ENCODE measurements around the gene TARS2. TPM values are rescaled to one million over a fixed set of nuclear protein-coding genes. Genes with fewer than 3 reads are reported as not detected.
A peak's percentile ranks its signal among the peaks of the same experiment; 100 is the strongest.

TARS2 gene
- total and polyA plus RNA-seq, 10 of the 15 experiments (the other 5 are each of a cell fraction or from before 2014, with no cell fraction given), result 11.0 to 51.8 (median 45.2) TPM

DNA sequence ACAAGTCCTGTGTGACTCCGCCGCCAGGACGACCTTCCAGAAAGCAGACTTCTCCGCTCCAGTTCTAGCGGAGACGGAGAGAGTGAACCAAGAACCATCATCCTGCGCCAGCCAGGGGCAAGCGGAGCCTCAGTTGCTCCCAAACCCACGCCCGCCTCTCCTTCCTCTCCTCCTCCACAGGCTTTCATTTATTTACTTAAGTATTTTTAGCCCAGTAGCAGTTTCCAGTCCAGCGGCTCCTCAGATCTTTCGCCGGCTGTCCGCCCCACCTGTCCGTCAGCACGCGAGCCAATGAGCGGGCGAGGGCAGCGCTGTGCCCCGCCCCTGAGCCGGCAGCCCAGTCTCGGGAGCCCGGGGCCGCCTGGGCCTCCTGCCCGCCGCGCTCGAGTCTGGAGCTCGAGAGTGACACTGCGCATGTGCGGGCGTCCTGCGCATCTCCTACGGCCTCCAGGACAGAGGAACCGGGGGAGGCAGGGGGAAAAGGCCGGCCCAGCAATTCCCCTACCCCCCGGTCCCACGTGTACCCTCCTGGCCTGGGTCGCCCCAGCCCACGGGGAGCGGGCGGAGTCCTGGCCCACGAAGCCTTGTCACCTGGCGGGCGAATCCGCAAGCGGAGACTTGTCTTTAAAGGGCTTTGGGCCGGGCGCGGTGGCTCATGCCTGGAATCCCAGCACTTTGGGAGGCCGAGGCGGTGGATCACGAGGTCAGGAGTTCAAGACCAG is 28.3 kb downstream of the TARS2 start, which contains the start of gene FALEC (continued):
- TF ChIP-seq, protein P1, sequence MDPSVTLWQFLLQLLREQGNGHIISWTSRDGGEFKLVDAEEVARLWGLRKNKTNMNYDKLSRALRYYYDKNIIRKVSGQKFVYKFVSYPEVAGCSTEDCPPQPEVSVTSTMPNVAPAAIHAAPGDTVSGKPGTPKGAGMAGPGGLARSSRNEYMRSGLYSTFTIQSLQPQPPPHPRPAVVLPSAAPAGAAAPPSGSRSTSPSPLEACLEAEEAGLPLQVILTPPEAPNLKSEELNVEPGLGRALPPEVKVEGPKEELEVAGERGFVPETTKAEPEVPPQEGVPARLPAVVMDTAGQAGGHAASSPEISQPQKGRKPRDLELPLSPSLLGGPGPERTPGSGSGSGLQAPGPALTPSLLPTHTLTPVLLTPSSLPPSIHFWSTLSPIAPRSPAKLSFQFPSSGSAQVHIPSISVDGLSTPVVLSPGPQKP (IDR thresholded peaks at IDR 0.05; ENCODE audit: low read depth, low read length), result no peak
- TF ChIP-seq POLR2AphosphoS2 (IDR thresholded peaks at IDR 0.05; ENCODE audit: low read depth, low read length) (no peak), KLF5 (IDR thresholded peaks at IDR 0.05; ENCODE audit: partially characterized antibody) (peak; percentile 32), TAF1 (IDR thresholded peaks at IDR 0.05; ENCODE audit: borderline replicate concordance, low read depth, low read length) (no peak), ZNF622 (IDR thresholded peaks at IDR 0.05) (no peak), RFX5 (IDR thresholded peaks at IDR 0.05; ENCODE audit: low read depth, low read length) (no peak), NFXL1 (IDR thresholded peaks at IDR 0.05; ENCODE audit: borderline replicate concordance) (no peak), CBX3 (IDR thresholded peaks at IDR 0.05; ENCODE audit: borderline replicate concordance, low read depth) (no peak), SRF (IDR thresholded peaks at IDR 0.05; ENCODE audit: low read depth in 2 of 2, low read length in 2 of 2) (no peak)
- TF ChIP-seq, protein P2, sequence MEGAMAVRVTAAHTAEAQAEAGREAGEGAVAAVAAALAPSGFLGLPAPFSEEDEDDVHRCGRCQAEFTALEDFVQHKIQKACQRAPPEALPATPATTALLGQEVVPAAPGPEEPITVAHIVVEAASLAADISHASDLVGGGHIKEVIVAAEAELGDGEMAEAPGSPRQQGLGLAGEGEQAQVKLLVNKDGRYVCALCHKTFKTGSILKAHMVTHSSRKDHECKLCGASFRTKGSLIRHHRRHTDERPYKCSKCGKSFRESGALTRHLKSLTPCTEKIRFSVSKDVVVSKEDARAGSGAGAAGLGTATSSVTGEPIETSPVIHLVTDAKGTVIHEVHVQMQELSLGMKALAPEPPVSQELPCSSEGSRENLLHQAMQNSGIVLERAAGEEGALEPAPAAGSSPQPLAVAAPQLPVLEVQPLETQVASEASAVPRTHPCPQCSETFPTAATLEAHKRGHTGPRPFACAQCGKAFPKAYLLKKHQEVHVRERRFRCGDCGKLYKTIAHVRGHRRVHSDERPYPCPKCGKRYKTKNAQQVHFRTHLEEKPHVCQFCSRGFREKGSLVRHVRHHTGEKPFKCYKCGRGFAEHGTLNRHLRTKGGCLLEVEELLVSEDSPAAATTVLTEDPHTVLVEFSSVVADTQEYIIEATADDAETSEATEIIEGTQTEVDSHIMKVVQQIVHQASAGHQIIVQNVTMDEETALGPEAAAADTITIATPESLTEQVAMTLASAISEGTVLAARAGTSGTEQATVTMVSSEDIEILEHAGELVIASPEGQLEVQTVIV (IDR thresholded peaks at IDR 0.05; ENCODE audit: borderline replicate concordance, partially characterized antibody), result no peak
- TF ChIP-seq, protein P3, sequence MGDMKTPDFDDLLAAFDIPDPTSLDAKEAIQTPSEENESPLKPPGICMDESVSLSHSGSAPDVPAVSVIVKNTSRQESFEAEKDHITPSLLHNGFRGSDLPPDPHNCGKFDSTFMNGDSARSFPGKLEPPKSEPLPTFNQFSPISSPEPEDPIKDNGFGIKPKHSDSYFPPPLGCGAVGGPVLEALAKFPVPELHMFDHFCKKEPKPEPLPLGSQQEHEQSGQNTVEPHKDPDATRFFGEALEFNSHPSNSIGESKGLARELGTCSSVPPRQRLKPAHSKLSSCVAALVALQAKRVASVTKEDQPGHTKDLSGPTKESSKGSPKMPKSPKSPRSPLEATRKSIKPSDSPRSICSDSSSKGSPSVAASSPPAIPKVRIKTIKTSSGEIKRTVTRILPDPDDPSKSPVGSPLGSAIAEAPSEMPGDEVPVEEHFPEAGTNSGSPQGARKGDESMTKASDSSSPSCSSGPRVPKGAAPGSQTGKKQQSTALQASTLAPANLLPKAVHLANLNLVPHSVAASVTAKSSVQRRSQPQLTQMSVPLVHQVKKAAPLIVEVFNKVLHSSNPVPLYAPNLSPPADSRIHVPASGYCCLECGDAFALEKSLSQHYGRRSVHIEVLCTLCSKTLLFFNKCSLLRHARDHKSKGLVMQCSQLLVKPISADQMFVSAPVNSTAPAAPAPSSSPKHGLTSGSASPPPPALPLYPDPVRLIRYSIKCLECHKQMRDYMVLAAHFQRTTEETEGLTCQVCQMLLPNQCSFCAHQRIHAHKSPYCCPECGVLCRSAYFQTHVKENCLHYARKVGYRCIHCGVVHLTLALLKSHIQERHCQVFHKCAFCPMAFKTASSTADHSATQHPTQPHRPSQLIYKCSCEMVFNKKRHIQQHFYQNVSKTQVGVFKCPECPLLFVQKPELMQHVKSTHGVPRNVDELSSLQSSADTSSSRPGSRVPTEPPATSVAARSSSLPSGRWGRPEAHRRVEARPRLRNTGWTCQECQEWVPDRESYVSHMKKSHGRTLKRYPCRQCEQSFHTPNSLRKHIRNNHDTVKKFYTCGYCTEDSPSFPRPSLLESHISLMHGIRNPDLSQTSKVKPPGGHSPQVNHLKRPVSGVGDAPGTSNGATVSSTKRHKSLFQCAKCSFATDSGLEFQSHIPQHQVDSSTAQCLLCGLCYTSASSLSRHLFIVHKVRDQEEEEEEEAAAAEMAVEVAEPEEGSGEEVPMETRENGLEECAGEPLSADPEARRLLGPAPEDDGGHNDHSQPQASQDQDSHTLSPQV (IDR thresholded peaks at IDR 0.05), result no peak
- TF ChIP-seq, protein P4, sequence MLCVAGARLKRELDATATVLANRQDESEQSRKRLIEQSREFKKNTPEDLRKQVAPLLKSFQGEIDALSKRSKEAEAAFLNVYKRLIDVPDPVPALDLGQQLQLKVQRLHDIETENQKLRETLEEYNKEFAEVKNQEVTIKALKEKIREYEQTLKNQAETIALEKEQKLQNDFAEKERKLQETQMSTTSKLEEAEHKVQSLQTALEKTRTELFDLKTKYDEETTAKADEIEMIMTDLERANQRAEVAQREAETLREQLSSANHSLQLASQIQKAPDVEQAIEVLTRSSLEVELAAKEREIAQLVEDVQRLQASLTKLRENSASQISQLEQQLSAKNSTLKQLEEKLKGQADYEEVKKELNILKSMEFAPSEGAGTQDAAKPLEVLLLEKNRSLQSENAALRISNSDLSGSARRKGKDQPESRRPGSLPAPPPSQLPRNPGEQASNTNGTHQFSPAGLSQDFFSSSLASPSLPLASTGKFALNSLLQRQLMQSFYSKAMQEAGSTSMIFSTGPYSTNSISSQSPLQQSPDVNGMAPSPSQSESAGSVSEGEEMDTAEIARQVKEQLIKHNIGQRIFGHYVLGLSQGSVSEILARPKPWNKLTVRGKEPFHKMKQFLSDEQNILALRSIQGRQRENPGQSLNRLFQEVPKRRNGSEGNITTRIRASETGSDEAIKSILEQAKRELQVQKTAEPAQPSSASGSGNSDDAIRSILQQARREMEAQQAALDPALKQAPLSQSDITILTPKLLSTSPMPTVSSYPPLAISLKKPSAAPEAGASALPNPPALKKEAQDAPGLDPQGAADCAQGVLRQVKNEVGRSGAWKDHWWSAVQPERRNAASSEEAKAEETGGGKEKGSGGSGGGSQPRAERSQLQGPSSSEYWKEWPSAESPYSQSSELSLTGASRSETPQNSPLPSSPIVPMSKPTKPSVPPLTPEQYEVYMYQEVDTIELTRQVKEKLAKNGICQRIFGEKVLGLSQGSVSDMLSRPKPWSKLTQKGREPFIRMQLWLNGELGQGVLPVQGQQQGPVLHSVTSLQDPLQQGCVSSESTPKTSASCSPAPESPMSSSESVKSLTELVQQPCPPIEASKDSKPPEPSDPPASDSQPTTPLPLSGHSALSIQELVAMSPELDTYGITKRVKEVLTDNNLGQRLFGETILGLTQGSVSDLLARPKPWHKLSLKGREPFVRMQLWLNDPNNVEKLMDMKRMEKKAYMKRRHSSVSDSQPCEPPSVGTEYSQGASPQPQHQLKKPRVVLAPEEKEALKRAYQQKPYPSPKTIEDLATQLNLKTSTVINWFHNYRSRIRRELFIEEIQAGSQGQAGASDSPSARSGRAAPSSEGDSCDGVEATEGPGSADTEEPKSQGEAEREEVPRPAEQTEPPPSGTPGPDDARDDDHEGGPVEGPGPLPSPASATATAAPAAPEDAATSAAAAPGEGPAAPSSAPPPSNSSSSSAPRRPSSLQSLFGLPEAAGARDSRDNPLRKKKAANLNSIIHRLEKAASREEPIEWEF (IDR thresholded peaks at IDR 0.05; ENCODE audit: insufficient replicate concordance, low read depth, low read length), result no peak
- TF ChIP-seq, protein P5, sequence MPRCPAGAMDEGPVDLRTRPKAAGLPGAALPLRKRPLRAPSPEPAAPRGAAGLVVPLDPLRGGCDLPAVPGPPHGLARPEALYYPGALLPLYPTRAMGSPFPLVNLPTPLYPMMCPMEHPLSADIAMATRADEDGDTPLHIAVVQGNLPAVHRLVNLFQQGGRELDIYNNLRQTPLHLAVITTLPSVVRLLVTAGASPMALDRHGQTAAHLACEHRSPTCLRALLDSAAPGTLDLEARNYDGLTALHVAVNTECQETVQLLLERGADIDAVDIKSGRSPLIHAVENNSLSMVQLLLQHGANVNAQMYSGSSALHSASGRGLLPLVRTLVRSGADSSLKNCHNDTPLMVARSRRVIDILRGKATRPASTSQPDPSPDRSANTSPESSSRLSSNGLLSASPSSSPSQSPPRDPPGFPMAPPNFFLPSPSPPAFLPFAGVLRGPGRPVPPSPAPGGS (IDR thresholded peaks at IDR 0.05; ENCODE audit: borderline replicate concordance, insufficient read depth, low read depth, low read length, poor library complexity, severe bottlenecking), result no peak

Data from GM12878 (cell line).